ENCODE measurements around the gene ZNF223.

ZNF223 gene

DNA sequence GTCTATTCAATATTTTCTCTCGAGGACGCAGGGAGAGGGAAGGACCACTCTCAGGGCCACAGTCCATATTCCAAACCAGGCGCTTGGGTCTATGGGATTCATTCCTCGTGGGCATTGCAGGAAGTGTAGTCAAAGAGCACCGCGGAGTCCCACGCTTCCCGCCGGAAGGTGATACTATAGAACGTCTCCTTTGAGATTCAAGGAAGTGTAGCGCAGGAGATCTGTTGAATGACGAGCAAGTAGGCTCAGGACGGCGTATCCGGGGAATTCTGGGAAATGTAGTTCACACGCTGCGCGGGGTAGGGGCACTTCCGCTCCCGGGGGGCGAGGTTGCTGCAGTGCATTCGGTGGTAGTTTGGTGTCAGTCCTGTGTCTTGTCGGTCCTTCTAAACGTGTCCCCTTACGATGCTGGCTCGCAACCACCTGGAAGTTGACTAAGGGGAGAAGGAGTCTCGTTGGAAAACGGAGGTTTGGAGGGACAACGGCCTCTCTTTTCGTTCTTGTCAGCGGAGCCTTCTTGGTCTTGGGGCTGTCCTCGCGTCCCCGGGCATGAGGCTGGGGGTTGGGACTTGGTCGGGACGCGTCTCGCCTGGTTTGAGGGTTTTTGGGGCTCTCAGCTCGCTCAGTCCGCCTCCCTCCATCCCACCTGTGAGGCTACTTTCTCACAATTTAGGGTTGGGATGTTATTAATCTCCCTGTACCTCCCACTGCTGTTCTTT lies 20.1 kb downstream of the ZNF223 start, which contains the start of gene ZNF284:
ZNF284 (plus strand) TSS at position 336 of the 719 bp plus-strand sequence. CDS start 4,231 bp downstream, outside the sequence.
- 0 out of 2 replicates have a peak, but pooled peaks cover 3% of the 10 kb centered on the region for H3K4me1 ChIP-seq (ENCODE audit: control insufficient read depth, insufficient read depth, low read length)
- no peaks in the 10 kb centered on the region for H3K9me3 ChIP-seq (ENCODE audit: control insufficient read depth, insufficient read depth, low read length)
- H3K9ac ChIP-seq (ENCODE audit: low read depth, low read length), result 0 out of 2 replicates have a peak within 1 kb of the TSS, but pooled peaks have one; percentile 18
- peaks cover 9% of the 10 kb centered on the region for H3K27me3 ChIP-seq (ENCODE audit: control insufficient read depth, insufficient read depth, low read length)
- H3K36me3 ChIP-seq (ENCODE audit: control insufficient read depth, insufficient read depth, low read length), result peaks cover 12% of the 10 kb centered on the region
- peak within 1 kb of the TSS; percentile 75 for H3K4me3 ChIP-seq (ENCODE audit: low read depth, low read length)
- H3K27ac ChIP-seq (ENCODE audit: low read depth, low read length), result no peak within 1 kb of the TSS

DNA sequence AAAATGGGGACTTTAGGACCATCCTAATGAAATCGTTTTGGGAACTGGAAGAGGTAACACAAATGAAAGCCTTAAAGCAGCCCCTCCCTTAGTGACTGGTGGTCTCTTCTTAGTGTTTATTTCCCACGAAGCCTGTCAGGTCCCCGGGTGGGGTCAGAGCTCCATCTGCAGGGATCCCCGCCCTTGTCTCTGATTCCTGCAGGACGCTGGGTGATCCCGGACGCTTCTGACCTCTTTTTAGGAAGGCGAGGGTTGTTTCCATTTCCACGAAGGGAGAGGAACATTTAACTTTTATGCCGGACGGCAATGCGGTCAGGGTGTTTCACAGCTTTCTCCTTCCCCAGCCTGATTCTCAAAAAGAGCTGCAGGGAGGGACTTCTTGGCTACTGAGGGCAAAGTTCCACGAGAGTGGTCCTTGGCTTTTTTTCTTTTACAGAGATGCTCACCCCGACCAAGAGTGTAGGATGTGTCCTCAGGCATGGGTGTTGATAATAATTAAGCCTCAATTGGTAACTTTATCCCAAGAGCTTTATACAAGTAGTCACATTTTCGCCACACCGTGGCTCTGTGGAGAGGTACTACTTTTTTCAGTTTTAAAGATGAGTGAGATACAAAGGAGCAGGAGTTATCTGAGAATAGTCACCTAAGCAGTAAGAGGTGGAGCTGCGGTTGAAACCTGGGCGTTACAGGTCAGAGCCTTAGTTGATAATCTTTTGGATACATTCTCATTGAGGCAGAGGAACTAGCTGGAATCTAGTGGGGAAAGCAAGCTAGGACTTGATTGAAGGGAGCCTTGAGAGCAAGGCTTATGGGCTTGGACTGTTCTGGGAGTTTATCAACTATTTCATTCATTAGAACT lies 20.9 kb downstream of the ZNF223 start:
- Histone ChIP-seq H3K27me3 (ENCODE audit: control insufficient read depth, insufficient read depth, low read length) (peaks cover 9% of the 10 kb centered on the region), H3K9me3 (ENCODE audit: control insufficient read depth, insufficient read depth, low read length) (no peaks in the 10 kb centered on the region), H3K4me3 (ENCODE audit: low read depth, low read length) (peak overlapping the region; percentile 75), H3K9ac (ENCODE audit: low read depth, low read length) (no peak overlapping the region), H3K27ac (ENCODE audit: low read depth, low read length) (no peak overlapping the region), H3K4me1 (ENCODE audit: control insufficient read depth, insufficient read depth, low read length) (0 out of 2 replicates have a peak, but pooled peaks cover 3% of the 10 kb centered on the region), H3K36me3 (ENCODE audit: control insufficient read depth, insufficient read depth, low read length) (peaks cover 8% of the 10 kb centered on the region; the same call in 1 of the 2 replicates)

DNA sequence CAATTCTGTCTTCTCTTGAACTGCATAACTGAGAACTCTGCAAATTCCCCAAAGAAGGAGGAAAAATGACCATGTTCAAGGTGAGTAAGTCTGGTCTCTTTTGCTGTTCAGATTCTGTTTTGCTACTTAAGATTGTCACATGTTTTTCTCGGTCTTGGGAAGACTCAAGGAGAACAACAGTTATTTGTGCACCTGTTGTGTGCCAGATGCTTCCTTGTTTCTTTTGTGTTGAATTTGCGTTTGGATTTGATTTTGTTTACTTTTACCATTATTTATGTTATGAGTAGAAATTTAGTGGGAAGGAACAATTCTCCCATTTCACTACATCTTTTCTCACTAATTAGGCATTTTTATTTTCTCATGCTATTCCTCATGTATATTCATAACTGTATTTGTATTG lies 24.5 kb downstream of the ZNF223 start:
- Histone ChIP-seq H3K36me3 (ENCODE audit: control insufficient read depth, insufficient read depth, low read length) (peaks cover 12% of the 10 kb centered on the region; the same call in 1 of the 2 replicates), H3K9ac (ENCODE audit: low read depth, low read length) (no peak overlapping the region), H3K27me3 (ENCODE audit: control insufficient read depth, insufficient read depth, low read length) (peaks cover 9% of the 10 kb centered on the region), H3K27ac (ENCODE audit: low read depth, low read length) (no peak overlapping the region), H3K4me3 (ENCODE audit: low read depth, low read length) (no peak overlapping the region), H3K9me3 (ENCODE audit: control insufficient read depth, insufficient read depth, low read length) (no peaks in the 10 kb centered on the region), H3K4me1 (ENCODE audit: control insufficient read depth, insufficient read depth, low read length) (0 out of 2 replicates have a peak, but pooled peaks cover 3% of the 10 kb centered on the region)

DNA sequence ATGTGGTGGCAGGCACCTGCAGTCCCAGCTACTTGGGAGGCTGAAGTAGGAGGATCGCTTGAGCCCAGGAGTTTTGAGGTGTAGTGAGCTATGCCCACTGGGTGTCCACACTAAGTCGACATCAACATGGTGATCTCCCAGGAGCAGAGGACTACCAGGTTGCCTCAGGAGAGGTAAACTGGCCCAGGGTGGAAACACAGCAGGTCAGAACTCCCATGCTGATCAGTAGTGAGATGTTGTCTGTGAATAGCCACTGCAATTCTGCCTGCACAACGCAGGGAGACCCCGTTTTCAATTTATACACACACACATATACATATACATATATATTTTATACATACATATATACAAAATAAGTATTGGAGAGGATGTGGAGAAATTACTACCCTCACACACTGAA lies 40.3 kb downstream of the ZNF223 start:
- H3K27ac ChIP-seq (ENCODE audit: low read depth, low read length), result no peak overlapping the region
- no peak overlapping the region for H3K9ac ChIP-seq (ENCODE audit: low read depth, low read length)
- H3K9me3 ChIP-seq (ENCODE audit: control insufficient read depth, insufficient read depth, low read length), result no peaks in the 10 kb centered on the region
- H3K36me3 ChIP-seq (ENCODE audit: control insufficient read depth, insufficient read depth, low read length), result 0 out of 2 replicates have a peak, but pooled peaks cover 4% of the 10 kb centered on the region
- no peaks in the 10 kb centered on the region for H3K4me1 ChIP-seq (ENCODE audit: control insufficient read depth, insufficient read depth, low read length)
- no peaks in the 10 kb centered on the region for H3K27me3 ChIP-seq (ENCODE audit: control insufficient read depth, insufficient read depth, low read length)
- no peak overlapping the region for H3K4me3 ChIP-seq (ENCODE audit: low read depth, low read length)

DNA sequence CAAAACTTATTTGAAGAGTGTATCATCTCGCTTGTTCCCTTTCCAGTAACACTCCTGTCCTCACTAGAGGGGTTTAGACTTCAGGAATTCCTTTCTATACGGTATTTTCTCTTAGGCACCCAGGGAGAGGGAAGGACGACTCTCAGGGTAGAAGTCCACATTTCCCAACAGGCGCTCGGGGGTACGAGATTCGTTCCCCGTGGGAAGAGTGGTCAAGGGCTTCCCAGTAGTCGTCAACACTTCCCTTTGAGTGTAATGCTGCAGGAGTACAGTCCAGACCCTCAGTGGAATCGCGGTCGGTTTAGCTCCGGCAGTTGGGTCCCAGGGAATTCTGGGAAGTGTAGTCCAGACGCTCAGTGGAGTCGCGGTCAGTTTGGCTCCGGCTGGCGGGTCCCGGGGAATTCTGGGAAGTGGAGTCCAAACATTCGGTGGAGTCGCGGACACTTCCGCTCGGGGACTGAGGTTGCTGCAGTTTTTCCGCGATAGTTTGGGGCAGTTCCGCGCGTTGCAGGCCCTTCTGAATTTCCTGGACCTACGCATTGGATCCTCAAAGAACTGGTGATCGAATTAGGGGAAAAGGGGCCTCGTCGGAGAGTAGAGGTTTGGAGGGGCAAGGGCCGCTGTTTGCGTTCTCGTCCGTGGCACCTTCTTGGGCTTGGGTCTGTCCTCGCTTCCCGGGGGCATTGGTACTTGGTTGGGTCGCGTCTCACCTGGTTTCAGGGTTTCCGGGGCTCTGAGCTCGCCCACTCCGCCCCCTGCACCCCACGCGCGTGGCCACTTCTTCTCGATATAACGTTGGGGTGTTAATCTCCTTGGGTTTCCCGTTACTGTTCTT lies 42.3 kb downstream of the ZNF223 start, which contains the start of gene ZNF224:
ZNF224 (plus strand) TSS at position 431 of the 835 bp plus-strand sequence. CDS start 3,513 bp downstream, outside the sequence.
- H3K27ac ChIP-seq (ENCODE audit: low read depth, low read length), result no peak within 1 kb of the TSS
- peaks cover 16% of the 10 kb centered on the region for H3K36me3 ChIP-seq (ENCODE audit: control insufficient read depth, insufficient read depth, low read length)
- no peaks in the 10 kb centered on the region for H3K4me1 ChIP-seq (ENCODE audit: control insufficient read depth, insufficient read depth, low read length)
- peak within 1 kb of the TSS; percentile 59 for H3K9ac ChIP-seq (ENCODE audit: low read depth, low read length)
- no peaks in the 10 kb centered on the region for H3K9me3 ChIP-seq (ENCODE audit: control insufficient read depth, insufficient read depth, low read length)
- H3K27me3 ChIP-seq (ENCODE audit: control insufficient read depth, insufficient read depth, low read length), result no peaks in the 10 kb centered on the region
- peak within 1 kb of the TSS; percentile 83 for H3K4me3 ChIP-seq (ENCODE audit: low read depth, low read length)

DNA sequence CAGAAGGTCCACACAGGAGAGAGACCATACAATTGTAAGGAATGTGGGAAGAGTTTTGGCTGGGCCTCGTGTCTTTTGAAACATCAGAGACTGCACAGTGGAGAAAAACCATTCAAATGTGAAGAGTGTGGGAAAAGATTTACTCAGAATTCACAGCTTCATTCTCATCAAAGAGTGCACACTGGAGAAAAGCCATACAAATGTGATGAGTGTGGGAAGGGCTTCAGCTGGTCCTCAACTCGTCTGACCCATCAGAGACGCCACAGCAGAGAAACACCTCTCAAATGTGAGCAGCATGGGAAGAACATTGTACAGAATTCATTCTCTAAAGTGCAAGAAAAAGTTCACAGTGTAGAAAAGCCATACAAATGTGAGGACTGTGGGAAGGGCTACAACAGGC lies 55.9 kb downstream of the ZNF223 start:
- Histone ChIP-seq H3K9ac (ENCODE audit: low read depth, low read length) (no peak overlapping the region), H3K4me1 (ENCODE audit: control insufficient read depth, insufficient read depth, low read length) (no peaks in the 10 kb centered on the region), H3K27me3 (ENCODE audit: control insufficient read depth, insufficient read depth, low read length) (no peaks in the 10 kb centered on the region), H3K9me3 (ENCODE audit: control insufficient read depth, insufficient read depth, low read length) (peaks cover 44% of the 10 kb centered on the region), H3K36me3 (ENCODE audit: control insufficient read depth, insufficient read depth, low read length) (peaks cover 57% of the 10 kb centered on the region), H3K4me3 (ENCODE audit: low read depth, low read length) (no peak overlapping the region), H3K27ac (ENCODE audit: low read depth, low read length) (no peak overlapping the region)

DNA sequence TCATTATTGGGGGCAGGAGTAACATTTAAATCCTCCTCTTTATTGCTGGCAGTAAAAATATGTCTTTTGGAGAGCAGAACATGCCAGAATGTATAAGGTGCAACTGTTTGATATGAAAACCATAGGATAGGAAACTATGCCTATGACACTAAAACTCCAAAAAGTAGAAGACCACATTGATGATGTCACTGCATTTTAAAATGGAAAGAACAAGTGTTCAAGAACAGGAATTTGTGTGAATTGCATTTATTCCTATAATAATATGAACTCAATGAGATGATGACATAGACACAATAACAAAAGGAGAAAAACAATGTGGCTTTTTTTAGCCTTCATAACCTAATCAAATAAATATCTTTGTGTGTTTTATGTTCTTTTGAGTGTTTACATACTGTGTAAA lies 57.6 kb downstream of the ZNF223 start:
- no peaks in the 10 kb centered on the region for H3K4me1 ChIP-seq (ENCODE audit: control insufficient read depth, insufficient read depth, low read length)
- peaks cover 40% of the 10 kb centered on the region for H3K36me3 ChIP-seq (ENCODE audit: control insufficient read depth, insufficient read depth, low read length)
- no peak overlapping the region for H3K27ac ChIP-seq (ENCODE audit: low read depth, low read length)
- H3K9ac ChIP-seq (ENCODE audit: low read depth, low read length), result no peak overlapping the region
- H3K27me3 ChIP-seq (ENCODE audit: control insufficient read depth, insufficient read depth, low read length), result no peaks in the 10 kb centered on the region
- H3K4me3 ChIP-seq (ENCODE audit: low read depth, low read length), result no peak overlapping the region
- peaks cover 41% of the 10 kb centered on the region for H3K9me3 ChIP-seq (ENCODE audit: control insufficient read depth, insufficient read depth, low read length)

DNA sequence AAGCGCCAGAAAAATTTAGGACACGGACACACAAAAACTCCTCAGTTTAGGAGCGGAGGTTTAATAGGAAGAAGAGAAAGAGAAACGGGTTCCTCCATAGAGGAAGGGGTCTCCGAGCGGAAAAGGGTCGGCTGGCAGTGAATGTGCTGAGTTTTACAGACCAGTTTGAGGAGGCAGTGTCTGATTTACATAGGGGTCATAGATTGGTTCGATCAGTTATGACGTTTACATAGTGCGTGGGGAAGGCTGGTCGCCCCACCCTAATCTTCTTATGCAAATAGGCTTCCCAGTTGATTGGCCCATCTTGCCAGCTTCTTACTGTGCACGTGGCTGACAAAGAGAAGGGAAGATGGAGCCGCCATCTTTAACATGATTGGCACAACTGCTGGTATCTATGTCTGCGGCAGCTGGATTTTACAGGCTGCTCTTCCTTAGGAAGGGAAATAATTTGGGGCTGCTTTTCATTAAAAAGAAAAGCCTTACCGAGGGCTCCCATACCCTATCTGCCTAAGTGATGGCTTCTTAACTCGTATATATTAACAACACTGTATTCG lies 60.2 kb downstream of the ZNF223 start:
- peak overlapping the region; percentile 97 for H3K9ac ChIP-seq (ENCODE audit: low read depth, low read length)
- H3K9me3 ChIP-seq (ENCODE audit: control insufficient read depth, insufficient read depth, low read length), result peaks cover 22% of the 10 kb centered on the region
- no peaks in the 10 kb centered on the region for H3K27me3 ChIP-seq (ENCODE audit: control insufficient read depth, insufficient read depth, low read length)
- peak overlapping the region; percentile 93 for H3K4me3 ChIP-seq (ENCODE audit: low read depth, low read length)
- no peaks in the 10 kb centered on the region for H3K4me1 ChIP-seq (ENCODE audit: control insufficient read depth, insufficient read depth, low read length)
- H3K27ac ChIP-seq (ENCODE audit: low read depth, low read length), result peak overlapping the region; percentile 83
- peaks cover 32% of the 10 kb centered on the region for H3K36me3 ChIP-seq (ENCODE audit: control insufficient read depth, insufficient read depth, low read length)

DNA sequence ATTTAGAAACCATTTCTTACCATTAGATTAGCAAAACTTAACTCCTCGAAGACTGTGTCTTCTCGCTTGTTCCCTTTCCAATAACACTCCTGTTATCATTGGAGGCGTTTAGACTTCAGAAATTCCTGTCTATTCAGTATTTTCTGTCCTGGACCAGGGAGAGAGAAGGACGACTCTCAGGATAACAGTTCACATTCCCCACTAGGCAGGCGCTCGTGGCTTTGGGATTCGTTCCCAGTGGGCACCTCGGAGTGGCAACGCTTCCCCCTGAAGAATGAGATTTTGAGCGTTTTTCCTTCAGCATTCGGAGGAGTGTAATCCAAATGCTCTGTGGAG lies 60.9 kb downstream of the ZNF223 start:
- Histone ChIP-seq H3K36me3 (ENCODE audit: control insufficient read depth, insufficient read depth, low read length) (peaks cover 29% of the 10 kb centered on the region), H3K9ac (ENCODE audit: low read depth, low read length) (peak overlapping the region; percentile 97), H3K27ac (ENCODE audit: low read depth, low read length) (peak overlapping the region; percentile 83), H3K9me3 (ENCODE audit: control insufficient read depth, insufficient read depth, low read length) (peaks cover 15% of the 10 kb centered on the region), H3K27me3 (ENCODE audit: control insufficient read depth, insufficient read depth, low read length) (no peaks in the 10 kb centered on the region), H3K4me3 (ENCODE audit: low read depth, low read length) (peak overlapping the region; percentile 93), H3K4me1 (ENCODE audit: control insufficient read depth, insufficient read depth, low read length) (no peaks in the 10 kb centered on the region)

DNA sequence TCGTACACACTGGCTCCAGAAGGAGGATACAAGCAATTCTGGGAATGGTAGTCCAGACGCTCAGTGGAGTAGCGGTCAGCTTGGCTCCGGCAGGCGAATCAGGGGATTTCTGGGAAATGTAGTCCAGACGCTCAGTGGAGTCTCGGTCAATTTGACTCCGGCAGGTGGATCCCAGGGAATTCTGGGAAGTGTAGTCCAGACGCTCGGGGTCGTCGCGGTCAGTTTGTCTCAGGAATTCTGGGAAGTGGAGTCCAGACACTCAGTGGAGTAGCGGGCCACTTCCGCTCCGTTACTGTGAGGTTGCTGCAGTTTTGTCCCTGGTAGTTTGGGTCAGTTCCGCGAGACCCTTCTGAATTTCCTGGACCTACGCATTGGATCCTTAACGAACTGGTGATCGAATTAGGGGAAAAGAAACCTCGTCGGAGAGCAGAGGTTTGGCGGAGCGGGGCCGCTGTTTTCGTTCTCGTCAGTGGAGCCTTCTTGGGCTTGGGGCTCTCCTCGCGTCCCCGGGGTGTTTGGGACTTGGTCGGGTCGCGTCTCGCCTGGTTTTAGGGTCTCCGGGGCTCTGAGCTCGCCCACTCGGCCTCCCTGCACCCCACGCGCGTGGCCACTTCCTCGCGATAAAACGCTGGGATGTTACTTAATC lies 61.4 kb downstream of the ZNF223 start, which contains the start of gene ZNF225:
ZNF225 (plus strand) TSS at position 262 of the 646 bp plus-strand sequence. CDS start 2,429 bp downstream, outside the sequence.
- Histone ChIP-seq H3K4me3 (ENCODE audit: low read depth, low read length) (peak within 1 kb of the TSS; percentile 93), H3K9ac (ENCODE audit: low read depth, low read length) (peak within 1 kb of the TSS; percentile 97), H3K27me3 (ENCODE audit: control insufficient read depth, insufficient read depth, low read length) (no peaks in the 10 kb centered on the region), H3K36me3 (ENCODE audit: control insufficient read depth, insufficient read depth, low read length) (peaks cover 29% of the 10 kb centered on the region), H3K4me1 (ENCODE audit: control insufficient read depth, insufficient read depth, low read length) (no peaks in the 10 kb centered on the region), H3K9me3 (ENCODE audit: control insufficient read depth, insufficient read depth, low read length) (peaks cover 10% of the 10 kb centered on the region), H3K27ac (ENCODE audit: low read depth, low read length) (peak within 1 kb of the TSS; percentile 83)

All from HUES48 (cell line).